Mesothelial cell of epicardium (in vitro differentiated cells): ENCODE measurements around the gene SLC2A4. TPM values are rescaled to one million over a fixed set of nuclear protein-coding genes. Genes with fewer than 3 reads are reported as not detected.
"Not testable (repeated sequence)": the region's sequence is repeated elsewhere in the genome, so short reads cannot be mapped to it uniquely, and the experiment has no call there.

Source experiments
- DNase-seq, 2 experiments: peaks; one replicate each; pipeline ENCODE4 v3.0.0; 2021; ENCODE audit warnings: low spot score in 2 of 2; ENCODE audit not compliant: unreplicated experiment in 2 of 2
- H3K27ac Mint-ChIP-seq: 2 replicates; pipeline ENCODE4 v1.8.0; 2021; ENCODE audit warnings: mixed read lengths
- H3K27me3 Mint-ChIP-seq: 2 replicates; pipeline ENCODE4 v1.8.0; 2021; ENCODE audit warnings: low read depth, mixed read lengths
- H3K36me3 Mint-ChIP-seq: 2 replicates; pipeline ENCODE4 v1.8.0; 2021; ENCODE audit warnings: mixed read lengths
- H3K4me1 Mint-ChIP-seq: 2 replicates; pipeline ENCODE4 v1.8.0; 2021; ENCODE audit warnings: mixed read lengths
- H3K4me3 Mint-ChIP-seq: 2 replicates; pipeline ENCODE4 v1.8.0; 2021; ENCODE audit warnings: mild to moderate bottlenecking, moderate library complexity, mixed read lengths
- H3K9me3 Mint-ChIP-seq: 2 replicates; pipeline ENCODE4 v1.8.0; 2021; ENCODE audit warnings: mixed read lengths
- total RNA-seq: library from RNA; stranded (reverse); gene quantifications from 3 replicates; pipeline ENCODE4 v1.2.1, GENCODE V29; 2021
- TF ChIP-seq, protein P1 (sequence below): fragments of 200-600 bp; sonication (generic); IDR thresholded peaks from one replicate; pipeline ENCODE4 v1.5.0; 2021; ENCODE audit warnings: antibody characterized with exemption; ENCODE audit not compliant: unreplicated experiment

Gene SLC2A4
- total RNA-seq, 1 donor from 2014 or later, result 1.6 TPM

DNA sequence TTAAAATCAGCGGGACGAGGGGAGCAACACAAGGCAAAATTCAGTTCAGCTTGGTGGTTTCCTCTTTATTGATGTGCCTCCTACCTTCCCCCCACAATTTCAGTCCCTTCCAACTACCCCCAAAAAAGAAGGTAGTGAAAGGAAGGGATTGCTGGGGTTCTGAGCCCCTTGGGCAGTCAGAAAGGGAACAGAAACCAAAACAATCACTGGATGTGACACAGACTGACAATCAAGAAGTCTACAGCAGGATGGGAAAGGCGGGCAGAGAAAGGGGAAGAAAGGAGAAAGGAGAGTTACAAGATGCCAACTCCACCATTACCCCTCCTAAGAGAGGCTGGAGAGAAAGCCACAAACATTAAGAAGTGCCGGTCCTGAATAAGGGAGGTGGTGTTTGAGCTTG is 41.1 kb upstream of the SLC2A4 start:
- H3K27ac Mint-ChIP-seq, result peak overlapping the region; percentile 99
- TF ChIP-seq, protein P1, sequence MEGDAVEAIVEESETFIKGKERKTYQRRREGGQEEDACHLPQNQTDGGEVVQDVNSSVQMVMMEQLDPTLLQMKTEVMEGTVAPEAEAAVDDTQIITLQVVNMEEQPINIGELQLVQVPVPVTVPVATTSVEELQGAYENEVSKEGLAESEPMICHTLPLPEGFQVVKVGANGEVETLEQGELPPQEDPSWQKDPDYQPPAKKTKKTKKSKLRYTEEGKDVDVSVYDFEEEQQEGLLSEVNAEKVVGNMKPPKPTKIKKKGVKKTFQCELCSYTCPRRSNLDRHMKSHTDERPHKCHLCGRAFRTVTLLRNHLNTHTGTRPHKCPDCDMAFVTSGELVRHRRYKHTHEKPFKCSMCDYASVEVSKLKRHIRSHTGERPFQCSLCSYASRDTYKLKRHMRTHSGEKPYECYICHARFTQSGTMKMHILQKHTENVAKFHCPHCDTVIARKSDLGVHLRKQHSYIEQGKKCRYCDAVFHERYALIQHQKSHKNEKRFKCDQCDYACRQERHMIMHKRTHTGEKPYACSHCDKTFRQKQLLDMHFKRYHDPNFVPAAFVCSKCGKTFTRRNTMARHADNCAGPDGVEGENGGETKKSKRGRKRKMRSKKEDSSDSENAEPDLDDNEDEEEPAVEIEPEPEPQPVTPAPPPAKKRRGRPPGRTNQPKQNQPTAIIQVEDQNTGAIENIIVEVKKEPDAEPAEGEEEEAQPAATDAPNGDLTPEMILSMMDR, result no peak

DNA sequence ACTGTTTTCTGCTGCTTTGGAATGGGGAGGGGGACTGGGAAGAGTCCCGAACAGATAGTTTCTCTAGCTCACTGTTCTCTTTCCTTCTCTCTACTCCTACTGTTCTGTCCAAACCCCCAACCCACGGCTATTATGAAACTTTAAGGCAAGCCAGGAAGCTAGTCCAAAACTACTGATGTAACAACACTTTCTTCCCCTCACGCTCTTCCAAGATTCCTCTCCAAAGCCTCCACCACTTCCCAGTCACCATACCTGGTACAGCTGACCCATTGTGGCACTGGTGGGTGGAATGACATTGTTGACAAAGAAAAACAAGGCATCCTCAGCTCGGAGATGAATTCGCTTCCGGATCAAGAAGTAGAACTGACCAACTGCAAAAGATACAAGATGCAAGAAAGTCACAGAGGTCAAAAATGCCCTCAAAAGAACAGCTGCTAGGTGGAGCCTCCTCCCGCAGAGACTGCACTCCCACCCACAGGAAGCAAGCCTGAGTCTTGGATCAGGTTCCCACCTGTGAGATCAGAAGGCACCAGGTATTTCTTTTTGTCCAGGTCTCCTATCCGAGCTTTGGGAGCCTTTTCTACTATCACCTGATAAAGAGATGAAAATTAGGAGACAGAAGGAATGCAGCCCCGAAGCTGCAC is 40.3 kb upstream of the SLC2A4 start:
- DNase-seq, result no peak
- Mint-ChIP-seq H3K4me1 (peaks cover 41% of the 10 kb centered on the region), H3K36me3 (peaks cover 21% of the 10 kb centered on the region), H3K27me3 (no peaks in the 10 kb centered on the region), H3K9me3 (no peaks in the 10 kb centered on the region), H3K27ac (peak overlapping the region; percentile 99), H3K4me3 (peak overlapping the region; percentile 95)
- TF ChIP-seq, protein P1, result no peak

More for the DNA sequence above, 41.1 kb upstream of the SLC2A4 start:
- Mint-ChIP-seq H3K4me1 (peaks cover 41% of the 10 kb centered on the region), H3K9me3 (no peaks in the 10 kb centered on the region), H3K4me3 (peak overlapping the region; percentile 95), H3K27me3 (no peaks in the 10 kb centered on the region), H3K36me3 (peaks cover 18% of the 10 kb centered on the region)
- DNase-seq, result no peak

DNA sequence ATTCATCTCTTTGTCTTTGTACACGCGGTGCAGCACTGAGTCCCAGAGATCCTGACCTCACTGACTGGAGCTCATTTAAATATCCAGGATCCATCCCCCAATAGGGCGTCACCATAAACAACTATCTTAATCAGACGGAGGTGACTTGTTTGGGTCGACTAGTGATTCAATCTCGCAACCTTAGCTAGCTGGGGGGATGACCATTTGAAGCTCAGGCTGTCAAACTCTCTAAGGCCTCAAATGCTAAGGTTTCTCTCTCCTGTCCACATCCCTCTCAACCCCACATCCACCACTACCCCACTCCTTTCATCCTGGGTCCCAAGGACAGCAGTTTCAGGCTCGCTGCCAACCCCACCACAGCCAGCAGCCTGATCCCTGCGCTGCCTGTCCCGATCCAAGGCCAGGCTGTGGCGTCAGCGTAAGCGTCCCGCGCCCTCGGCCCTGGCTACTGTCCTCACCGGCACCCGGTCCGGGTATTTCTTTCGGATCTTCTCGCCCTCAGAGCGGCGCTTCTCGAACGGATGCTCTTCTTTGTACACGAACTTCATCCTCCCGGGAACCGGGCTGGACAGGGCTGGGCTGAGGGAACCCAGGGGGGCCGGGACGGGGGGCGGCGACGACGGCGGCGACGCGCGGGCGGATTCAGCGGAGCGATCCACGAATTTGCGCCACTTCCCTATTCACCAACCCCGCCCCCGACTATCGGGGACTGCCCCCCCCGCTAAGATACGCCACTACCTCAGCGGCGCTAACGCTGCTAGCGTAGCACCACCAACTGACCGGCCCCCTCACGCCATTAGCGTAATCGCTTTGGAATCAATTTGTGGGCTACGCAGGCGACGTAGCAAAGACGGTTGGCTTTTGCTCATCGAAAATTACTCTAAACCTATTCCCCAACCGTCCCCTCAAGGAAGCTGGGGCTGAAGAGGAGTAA is 39.5 kb upstream of the SLC2A4 start, which contains the start of gene GABARAP:
GABARAP (minus strand) TSS at position 667 of the 934 bp plus-strand sequence; CDS start at position 548, 119 bp downstream.
- peak; percentile 89 to 95 for DNase-seq

DNA sequence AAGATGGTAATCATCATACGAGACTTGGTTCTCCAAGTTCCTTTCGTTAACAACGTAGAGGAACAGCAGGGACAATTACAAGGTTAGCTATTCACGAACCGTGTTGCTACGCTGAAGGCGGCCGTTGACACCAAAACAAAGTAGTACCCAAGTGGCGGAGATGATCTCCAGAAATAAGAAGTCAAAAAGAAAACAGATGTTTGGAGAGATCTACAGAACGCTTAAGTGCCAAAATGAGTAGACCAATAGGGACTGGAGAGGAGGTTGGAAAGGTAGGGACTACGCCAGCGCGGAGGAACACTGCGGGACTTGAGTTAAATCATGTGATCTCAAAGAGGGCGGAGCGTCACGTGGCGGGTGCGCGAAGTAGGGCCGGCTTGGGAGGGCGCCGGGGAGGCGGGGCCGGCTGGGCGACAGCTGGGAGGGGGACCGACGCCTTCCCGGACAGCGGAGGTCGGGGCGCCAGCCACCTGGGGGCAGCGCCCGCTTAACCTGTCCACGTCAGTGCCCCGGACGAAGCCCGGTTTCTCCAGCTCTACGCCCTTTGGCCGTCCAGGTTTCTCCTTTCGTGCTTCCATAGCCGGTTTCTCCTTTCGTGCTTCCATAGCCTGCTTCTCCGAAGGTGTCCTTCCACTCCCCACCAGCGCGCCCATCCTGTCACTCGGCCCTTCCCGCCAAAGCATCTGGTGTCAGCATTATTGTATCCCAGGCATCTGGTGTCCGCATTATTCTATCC is 38.6 kb upstream of the SLC2A4 start:
- Mint-ChIP-seq H3K27ac (peak overlapping the region; percentile 99), H3K4me1 (peaks cover 31% of the 10 kb centered on the region), H3K36me3 (peaks cover 21% of the 10 kb centered on the region), H3K4me3 (peak overlapping the region; percentile 95), H3K9me3 (no peaks in the 10 kb centered on the region), H3K27me3 (no peaks in the 10 kb centered on the region)
- TF ChIP-seq, protein P1, result no peak
- peak; percentile 93 to 95 for DNase-seq

More for the DNA sequence above, 39.5 kb upstream of the SLC2A4 start, which contains the start of gene GABARAP:
- no peaks in the 10 kb centered on the region for H3K9me3 Mint-ChIP-seq
- peaks cover 36% of the 10 kb centered on the region for H3K4me1 Mint-ChIP-seq
- no peaks in the 10 kb centered on the region for H3K27me3 Mint-ChIP-seq
- peaks cover 22% of the 10 kb centered on the region for H3K36me3 Mint-ChIP-seq
- H3K4me3 Mint-ChIP-seq, result peak within 1 kb of the TSS; percentile 95
- TF ChIP-seq, protein P1, result no peak
- peak within 1 kb of the TSS; percentile 99 for H3K27ac Mint-ChIP-seq

DNA sequence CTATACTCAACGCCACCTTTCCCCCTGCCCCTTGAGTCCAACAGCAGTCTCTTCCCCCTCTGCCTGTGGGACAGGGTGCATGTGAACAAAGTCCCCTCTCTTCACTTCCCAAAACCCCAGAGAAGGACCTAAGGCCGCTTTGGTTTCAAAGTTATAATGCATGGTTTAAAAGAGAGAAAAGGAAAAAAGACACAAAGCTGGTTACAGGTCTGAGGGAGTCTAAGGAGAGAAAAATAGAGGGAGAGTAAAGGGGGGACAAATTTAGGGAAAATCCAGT is 38.1 kb upstream of the SLC2A4 start:
- no peaks in the 10 kb centered on the region for H3K27me3 Mint-ChIP-seq
- H3K4me1 Mint-ChIP-seq, result peaks cover 31% of the 10 kb centered on the region
- TF ChIP-seq, protein P1, result no peak
- H3K4me3 Mint-ChIP-seq, result peak overlapping the region; percentile 95
- peak overlapping the region; percentile 99 for H3K27ac Mint-ChIP-seq
- peaks cover 21% of the 10 kb centered on the region for H3K36me3 Mint-ChIP-seq
- no peaks in the 10 kb centered on the region for H3K9me3 Mint-ChIP-seq
- DNase-seq, result no peak

DNA sequence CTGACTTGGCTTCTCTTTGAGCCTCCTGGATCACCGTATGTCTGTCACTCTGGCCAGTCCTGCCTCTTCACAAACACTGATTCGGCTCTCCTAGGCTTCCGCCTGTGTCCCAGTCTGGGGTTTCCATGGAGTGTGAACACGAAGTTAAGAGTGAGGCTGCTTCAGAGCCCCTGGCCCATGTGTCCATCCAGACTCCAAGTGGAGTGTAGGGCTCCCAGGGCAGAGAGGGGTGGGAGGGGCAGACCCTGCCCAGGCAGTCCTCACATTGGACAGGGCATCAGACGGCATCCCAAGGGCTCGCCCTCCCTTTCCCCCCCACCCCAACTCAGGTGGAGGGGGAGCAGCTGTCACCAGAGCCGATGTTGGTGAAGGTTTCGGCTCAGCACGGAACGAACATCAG is 37.7 kb upstream of the SLC2A4 start:
- not testable (repeated sequence) for H3K9me3 Mint-ChIP-seq, DNase-seq, H3K27me3 Mint-ChIP-seq, H3K27ac Mint-ChIP-seq
- peaks cover 33% of the 10 kb centered on the region for H3K4me1 Mint-ChIP-seq
- peak overlapping the region; percentile 95 for H3K4me3 Mint-ChIP-seq
- peaks cover 21% of the 10 kb centered on the region for H3K36me3 Mint-ChIP-seq
